Fibroblast of upper back skin (primary cell): ENCODE data around the gene OR2L5.

Experiments used
- DNase-seq: peaks from one replicate; pipeline ENCODE4 v3.0.0-alpha.2; 2013

OR2L5 gene

DNA sequence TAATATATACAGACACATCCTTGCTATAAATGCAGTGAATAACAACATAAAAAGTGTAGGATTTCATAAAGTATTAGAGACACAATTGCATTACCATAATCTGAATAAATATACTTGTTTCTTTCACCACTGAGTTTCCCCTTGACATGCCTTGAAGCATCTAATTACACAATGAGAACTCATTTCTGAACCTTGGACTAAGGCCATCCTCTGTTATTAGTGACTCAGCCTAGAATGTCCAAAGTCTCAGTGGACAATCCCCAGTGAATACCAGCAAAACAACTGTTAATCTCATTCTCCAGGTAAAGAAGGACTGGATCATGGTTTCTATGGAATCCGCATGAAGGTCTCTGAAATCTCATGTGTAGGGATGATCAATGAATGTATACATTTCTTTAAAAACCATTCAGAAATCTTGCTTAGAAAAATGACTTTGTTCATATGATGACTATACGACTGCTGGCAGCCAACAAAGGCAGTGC lies at the start of gene OR2L5:
TSS of gene OR2L5 (plus strand) at position 432 of the 482 bp plus-strand sequence. CDS start 8,288 bp downstream, outside the sequence.
- DNase-seq, result no peak

DNA sequence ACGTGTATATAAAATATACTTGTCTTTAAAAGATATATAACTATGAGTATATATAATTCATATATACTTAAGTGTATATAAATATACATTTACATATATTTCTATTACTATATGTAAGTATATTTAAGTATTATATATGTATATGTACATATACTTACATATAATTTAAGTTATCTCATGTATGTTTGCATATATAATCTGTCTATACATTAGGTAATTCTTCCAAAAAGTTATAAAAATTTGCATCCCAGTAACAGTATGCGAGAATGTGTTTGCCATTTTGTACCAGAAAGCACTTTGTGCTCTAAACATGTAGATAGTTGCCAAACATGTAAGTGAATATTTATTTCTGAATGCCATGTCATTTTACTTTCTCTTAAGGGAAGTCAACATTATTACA lies 48.5 kb upstream of the OR2L5 start, which contains the start of gene OR2AK2:
TSS of gene OR2AK2 (plus strand) at position 301 of the 400 bp plus-strand sequence. CDS start 144 bp downstream, outside the sequence.
- no peak for DNase-seq

- DNase-seq, result no peak
Observed at GRCh38 chr1:247966532-247967204, 46.8 kb upstream of the OR2L5 start.

DNA sequence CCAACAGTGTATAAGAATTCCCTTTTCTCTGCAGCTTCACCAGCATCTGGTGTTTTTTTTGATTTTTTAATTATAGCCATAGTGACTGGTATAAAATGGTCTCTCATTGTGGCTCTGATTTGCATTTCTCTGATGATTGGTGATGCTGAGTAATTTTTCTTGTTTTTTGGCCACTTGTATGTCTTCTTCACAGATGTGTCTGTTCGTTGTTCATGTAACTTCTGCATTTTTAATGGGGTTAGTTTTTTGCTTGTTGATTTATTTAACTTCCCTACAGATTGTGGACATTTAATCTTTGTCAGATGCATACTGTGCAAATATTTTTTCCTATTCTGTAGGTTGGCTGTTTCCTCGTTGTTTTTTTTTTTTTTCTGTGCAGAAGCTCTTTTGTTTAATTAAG lies 20.5 kb upstream of the OR2L5 start:
- DNase-seq, result no peak

- DNase-seq, result no peak
Observed at GRCh38 chr1:247998811-247999210, 14.6 kb upstream of the OR2L5 start.

- DNase-seq, result no peak
Observed at GRCh38 chr1:248000169-248000568, 13.3 kb upstream of the OR2L5 start.

- DNase-seq, result no peak
Observed at GRCh38 chr1:248007778-248008177, 5.7 kb upstream of the OR2L5 start.

- DNase-seq, result no peak
Observed at GRCh38 chr1:248009681-248010080, 3.8 kb upstream of the OR2L5 start.

DNA sequence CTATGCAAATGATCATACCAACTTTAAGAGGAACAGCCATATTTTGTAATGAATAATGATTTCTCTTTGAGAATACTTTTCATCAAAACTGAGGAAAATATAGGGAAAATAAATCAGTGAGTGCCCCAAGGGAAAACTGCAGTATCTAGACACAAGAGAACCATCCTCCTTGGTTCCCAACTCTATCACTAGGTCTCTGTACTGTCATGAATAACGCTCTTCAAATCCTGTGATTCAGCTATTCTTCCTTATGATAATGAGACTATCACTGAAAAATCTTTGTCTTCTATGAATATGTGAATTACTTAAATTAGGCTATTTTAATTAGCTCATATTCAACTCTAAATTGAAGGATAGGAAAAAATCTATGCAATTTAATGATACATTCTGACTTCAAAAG lies 2.3 kb downstream of the OR2L5 start:
- DNase-seq, result no peak

DNA sequence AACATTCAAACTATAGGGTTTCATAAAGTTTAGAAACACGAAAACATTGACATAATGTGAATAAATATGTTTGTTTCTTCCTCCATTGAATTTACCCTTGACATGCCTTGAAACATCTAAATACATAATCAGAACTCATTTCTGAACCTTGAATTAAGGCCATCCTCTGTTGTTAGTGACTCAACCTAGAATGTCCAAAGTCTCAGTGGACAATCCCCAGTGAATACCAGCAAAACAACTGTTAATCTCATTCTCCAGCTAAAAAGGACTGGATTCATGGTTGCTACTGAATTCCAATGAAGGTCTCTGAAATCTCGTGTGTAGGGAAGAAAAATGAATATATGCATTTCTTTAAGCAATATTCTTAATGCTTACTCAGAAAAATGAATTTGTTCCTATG lies 16.3 kb downstream of the OR2L5 start, which contains the start of gene OR2L2:
TSS of gene OR2L2 (plus strand) at position 301 of the 400 bp plus-strand sequence. CDS start 8,198 bp downstream, outside the sequence.
- no peak for DNase-seq

GRCh38 chr1:248045209-248045608 lies 31.7 kb downstream of the OR2L5 start:
- no peak for DNase-seq

GRCh38 chr1:248046536-248046935 lies 33.1 kb downstream of the OR2L5 start, which contains the start of gene OR2L3:
Gene OR2L3, plus strand, starts transcription at chr1:248046836. Its CDS starts 13,846 bp downstream, at chr1:248060682.
- DNase-seq, result no peak

DNA sequence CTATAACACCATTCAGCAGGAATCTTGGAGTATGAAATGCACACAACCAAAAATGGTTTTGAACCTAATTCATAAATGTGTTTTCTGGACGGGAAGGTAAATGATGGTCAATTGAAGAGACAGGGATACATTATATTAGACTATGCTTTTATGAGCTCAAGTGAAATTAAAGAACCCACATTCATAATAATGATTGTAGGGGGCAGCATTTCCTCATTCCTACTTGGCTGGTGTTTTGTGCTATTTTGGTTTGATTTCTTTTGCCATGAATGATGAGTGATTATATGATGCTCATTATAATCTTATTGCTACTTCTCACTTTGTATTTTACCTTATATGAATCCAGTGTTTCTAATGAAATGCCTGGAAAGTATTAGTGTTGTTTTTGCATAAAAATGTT lies 33.5 kb downstream of the OR2L5 start:
- DNase-seq, result no peak

DNA sequence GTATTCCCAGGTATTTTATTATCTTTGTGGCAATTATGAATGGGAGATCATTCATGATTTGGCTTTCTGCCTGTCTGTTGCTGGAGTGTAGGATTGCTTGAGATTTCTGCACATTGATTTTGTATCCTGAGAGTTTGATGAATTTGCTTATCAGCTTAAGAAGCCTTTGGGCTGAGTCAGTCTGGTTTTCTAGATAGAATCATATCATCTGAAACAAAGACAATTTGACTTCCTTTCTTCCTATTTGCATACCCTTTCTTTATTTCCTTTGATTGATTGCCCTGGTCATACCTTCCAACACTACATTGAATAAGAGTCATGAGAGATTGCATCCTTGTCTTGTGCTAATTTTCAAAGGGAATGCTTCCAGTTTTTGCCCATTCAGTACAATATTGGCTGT lies 41.2 kb downstream of the OR2L5 start:
- DNase-seq, result no peak

DNA sequence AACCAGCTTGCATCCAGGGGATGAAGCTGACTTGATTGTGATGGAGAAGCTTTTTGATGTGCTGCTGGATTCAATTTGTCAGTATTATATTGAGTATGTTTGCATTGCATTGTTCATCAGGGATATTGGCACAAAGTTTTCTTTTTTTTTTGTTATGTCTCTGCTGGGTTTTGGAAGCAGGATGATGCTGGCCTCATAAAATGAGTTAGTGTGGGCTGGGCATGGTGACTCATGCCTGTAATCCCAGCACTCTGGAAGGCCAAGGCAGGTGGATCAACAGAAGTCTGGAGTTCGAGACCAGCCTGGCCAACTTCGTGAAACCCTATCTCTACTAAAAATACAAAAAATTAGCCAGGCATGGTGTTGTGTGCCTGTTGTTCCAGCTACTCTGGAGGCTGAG lies 41.8 kb downstream of the OR2L5 start:
- no peak for DNase-seq

GRCh38 chr1:248065071-248065470 lies 51.6 kb downstream of the OR2L5 start:
- DNase-seq, result no peak

- DNase-seq, result no peak
Observed at GRCh38 chr1:248065604-248066003, 52.1 kb downstream of the OR2L5 start.
